Hepatic stellate cell (primary cell): Measurements from ENCODE around the gene CYLD.
A peak's percentile ranks its signal among the peaks of the same experiment; 100 is the strongest.

Source experiments
- DNase-seq: peaks from one replicate; pipeline ENCODE4 v3.0.0; 2011; ENCODE audit warnings: low spot score

CYLD gene

DNA sequence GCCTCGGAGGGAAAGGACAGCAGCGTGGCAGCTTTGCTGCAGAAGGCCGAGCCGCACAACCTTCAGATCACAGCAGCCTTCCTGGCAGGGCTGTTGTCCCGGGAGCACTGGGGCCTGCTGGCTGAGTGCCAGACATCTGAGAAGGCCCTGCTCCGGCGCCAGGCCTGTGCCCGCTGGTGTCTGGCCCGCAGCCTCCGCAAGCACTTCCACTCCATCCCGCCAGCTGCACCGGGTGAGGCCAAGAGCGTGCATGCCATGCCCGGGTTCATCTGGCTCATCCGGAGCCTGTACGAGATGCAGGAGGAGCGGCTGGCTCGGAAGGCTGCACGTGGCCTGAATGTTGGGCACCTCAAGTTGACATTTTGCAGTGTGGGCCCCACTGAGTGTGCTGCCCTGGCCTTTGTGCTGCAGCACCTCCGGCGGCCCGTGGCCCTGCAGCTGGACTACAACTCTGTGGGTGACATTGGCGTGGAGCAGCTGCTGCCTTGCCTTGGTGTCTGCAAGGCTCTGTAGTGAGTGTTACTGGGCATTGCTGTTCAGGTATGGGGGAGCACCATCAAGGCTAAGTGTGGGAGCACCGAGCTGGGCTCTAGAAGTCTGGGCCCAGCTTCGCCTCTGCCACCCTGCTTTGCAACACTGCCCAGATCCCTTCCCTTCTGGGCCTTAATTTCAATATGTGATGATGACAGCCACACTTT is 29.9 kb upstream of the CYLD start:
- no peak for DNase-seq

DNA sequence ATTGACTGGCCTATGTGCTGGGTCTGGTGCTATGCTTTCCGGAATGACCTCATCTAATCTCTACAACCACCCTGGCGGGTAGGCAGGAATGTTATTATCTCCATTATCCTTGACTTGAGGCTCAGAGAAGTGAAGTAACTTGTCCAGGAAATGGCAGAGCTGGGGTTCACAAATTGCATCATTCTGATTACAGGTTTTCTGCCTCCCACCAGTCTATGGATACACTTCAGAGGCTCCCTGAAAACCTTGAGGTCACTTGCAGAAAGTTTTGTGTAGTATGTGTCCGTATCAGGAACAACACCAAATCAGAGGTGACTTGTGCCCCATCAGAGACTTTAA is 29.4 kb upstream of the CYLD start:
- no peak for DNase-seq

DNA sequence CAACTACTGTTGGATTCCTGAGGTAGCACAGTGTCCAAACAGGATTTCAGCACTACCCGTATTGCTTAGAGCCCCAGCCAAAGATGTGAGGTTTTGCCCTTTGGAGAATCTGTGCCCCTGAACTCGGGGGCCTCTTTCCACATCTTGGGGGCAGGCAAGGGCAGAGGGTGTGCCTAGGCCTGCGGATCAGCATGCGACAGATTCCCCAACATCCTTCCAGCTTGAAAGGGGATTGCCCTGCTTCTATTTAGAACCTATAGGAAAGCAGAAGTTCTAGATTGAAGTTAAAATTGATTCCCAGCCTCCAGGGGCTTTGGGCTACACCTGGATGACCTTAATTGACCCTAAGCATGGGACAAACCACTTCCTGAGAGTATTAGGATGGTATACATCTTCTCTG is 28.9 kb upstream of the CYLD start:
- DNase-seq: no peak

DNA sequence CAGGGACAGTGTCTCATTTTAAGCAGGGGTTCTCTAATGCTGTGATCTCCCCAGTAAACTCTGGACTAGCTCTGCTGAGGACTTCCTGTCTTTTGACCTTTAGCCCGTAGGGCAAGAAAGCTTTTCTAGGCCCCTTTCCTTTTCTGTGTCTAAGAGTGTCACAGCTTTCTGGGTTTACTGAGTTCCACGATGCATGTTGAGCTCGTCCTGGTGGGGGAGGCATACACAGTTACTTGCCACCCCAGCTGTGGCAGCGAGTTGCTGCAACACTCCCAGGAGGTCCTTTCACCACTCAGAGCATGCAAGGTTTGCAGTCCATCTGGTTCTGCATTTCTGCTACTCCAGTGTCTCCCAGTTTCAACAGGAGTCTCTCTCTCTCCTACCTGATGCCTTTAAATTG is 24.8 kb upstream of the CYLD start:
- no peak for DNase-seq

DNA sequence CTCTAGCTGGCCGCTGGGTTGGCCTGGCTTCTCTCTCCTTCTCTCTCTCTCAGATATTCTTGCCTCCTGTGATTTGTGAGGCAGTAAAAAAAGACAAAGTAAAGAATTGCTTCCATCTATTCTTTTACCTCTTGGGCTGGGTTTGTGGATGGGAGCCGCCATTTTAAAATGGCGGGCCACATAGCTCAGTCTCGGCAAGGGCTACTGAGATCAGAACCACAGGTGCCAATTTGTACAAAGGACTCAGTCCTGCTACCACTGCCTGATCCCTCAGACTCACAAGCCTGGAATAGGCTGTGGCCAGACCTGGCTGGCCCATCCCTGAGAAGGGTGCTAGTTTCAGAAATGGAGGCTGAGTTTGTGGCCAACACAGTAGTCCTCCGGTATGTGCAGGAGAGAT is 24.4 kb upstream of the CYLD start:
- DNase-seq: no peak

DNA sequence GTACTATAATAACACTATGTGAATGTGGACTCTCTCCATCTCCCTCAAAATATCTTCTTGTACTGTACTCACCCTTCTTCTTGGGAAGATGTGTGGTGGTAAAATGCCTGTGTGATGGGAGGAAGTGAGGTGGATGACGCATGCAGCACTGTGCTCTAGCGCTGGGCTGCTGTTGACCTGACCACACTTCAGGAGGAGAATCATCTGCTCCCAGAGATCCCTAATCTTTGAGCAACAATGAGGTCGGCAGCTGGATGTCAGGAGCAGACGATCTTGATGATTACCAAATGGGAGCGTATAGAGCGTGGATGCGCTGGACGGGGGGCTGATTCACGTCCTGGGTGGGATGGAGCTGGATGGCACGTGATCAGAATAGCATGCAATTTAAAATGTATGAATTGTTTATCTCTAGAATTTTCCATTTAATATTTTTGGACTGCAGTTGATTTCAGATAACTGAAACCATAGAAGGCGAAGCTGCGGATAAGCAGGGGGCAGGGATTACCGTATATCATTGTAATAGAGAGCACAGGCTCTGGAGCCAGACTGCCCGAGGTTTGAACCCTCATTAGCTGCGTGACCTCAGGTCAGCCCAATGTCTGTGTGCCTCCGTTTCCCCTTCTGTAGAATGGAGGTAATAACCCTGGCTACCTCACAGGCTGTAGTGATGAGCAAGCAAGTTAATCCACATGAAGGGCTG is 23.7 kb upstream of the CYLD start:
- DNase-seq: peak; percentile 36

- DNase-seq: no peak
Measured at GRCh38 chr16:50718761-50719400, 23.0 kb upstream of the CYLD start.

DNA sequence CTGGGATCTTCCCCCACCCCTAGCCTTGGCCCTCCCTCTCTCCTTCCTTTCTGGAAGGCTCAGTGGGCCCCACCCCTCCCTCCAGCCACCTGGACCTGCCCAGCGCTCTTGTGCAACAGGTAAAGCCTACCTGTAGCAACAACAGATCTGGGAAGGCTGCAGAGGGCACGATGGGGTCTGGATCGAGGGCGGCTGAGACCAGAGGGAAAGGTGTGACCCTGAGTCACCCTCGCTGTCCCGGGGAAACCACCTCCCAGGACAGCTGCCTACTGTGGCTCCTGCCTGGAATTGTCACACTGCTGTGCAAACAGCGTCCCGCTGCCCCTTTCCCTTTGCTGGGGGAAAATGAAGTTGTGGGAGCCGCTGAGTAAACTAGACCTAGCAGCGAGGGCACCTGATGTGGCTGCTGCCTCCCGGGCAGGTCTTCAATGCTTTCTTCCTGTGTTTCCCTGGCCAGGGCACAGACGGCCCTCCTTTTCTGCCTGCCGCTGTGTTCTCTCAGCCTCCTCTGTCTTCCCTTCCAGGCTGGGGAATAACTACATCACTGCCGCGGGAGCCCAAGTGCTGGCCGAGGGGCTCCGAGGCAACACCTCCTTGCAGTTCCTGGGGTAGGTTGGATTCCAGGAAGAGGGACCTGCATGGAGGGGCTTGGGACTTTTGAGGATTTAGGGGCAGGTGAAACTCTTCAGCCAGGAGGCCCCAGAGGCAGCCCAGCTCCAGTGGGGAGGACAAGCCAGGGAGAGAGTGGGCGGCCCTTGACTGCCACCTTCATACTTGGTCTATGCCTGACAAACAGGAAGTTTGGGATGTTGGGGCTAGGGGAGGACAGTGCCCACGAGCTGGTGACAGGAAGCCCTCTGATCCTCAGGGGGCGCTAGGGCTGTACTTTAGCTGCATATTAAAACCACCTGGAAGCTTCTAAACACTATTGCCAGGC is 22.2 kb upstream of the CYLD start:
- DNase-seq: no peak

- DNase-seq: no peak
Measured at GRCh38 chr16:50721549-50722404, 20.1 kb upstream of the CYLD start.

DNA sequence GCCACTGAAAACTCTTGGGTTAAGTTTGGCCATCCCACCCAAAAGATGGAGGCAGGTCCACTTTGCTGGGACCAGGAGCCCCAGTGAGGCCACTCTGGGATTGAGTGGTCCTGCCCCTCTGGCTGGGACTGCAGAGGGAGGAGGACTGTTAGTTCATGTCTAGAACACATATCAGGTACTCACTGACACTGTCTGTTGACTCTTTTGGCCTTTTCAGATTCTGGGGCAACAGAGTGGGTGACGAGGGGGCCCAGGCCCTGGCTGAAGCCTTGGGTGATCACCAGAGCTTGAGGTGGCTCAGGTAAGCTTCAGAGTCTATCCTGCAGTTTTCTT is 19.5 kb upstream of the CYLD start:
- DNase-seq: no peak

DNA sequence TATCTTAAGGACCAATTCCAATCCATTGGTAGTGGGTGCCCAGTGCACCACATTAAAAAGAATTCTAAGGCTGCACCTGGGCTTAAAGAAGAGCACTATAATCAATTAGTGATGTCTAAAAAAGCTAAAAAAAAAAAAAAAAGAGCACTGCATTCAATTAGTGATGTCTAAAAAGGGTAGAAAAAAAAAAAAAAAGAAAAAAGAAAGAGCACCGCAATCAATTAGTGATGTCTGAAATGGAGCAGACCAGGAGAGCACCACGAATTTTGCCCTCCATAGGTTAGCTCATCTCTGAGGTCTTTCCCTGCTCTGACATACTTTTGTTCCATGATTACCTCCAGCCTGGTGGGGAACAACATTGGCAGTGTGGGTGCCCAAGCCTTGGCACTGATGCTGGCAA is 18.9 kb upstream of the CYLD start:
- no peak for DNase-seq

GRCh38 chr16:50724306-50724705 is 17.6 kb upstream of the CYLD start:
- DNase-seq: no peak

DNA sequence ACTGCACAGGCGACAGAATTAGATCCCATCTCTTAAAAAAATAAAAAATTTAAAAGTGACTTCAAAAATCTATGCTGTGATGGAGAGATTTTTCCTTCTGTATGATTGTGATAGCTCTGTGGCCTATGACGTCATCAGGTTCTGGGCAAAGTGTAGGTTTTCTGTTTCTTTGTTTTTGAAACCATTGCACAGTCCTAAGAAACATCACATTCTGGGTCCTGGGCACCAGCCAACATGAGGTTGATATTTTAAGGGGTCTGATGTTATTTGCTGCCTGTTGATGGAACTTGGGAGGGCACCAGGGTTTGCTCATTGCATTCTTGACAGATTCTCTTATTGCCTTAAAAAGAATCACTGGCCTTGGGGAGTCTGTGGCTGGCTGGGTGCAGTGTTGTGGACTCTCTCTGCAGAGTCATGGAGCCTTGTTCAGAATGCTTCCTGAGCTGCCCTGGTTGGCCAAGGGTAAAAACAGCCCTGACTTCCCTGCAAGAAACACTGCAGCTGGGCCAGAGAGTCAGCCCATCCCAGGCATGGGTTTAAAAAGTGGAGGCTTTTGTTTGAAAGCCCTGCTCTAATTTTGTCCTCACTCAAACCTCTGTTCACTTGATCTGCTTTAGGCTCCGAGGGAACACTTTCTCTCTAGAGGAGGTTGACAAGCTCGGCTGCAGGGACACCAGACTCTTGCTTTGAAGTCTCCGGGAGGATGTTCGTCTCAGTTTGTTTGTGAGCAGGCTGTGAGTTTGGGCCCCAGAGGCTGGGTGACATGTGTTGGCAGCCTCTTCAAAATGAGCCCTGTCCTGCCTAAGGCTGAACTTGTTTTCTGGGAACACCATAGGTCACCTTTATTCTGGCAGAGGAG is 10.5 kb upstream of the CYLD start:
- DNase-seq: no peak

GRCh38 chr16:50731989-50732832 is 9.7 kb upstream of the CYLD start:
- DNase-seq: no peak

- no peak for DNase-seq
Measured at GRCh38 chr16:50733468-50733867, 8.4 kb upstream of the CYLD start.

DNA sequence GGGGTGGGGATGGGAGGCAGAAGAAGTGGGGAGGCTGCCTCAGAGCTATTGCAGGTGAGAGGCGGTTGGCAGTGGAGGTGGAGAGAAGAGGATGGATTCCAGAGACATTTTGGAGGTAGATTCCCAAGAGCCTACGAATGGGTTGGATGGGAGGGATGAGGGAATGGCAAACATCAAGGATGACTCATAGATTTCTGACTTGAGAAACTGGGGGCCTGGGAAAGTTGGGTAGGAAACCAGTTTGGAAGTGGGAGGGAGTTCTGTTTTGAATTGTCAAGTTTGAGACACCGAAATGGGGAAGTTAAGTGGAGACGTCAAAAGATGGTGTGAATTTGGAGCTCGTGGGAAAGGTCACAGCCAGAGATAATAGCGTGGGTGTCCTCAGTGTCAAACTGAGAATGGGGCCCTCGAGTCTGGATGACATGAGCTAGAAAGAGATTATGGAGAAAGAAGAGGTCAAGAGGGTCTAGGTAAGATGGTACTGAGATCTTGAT is 6.2 kb upstream of the CYLD start:
- DNase-seq: no peak

DNA sequence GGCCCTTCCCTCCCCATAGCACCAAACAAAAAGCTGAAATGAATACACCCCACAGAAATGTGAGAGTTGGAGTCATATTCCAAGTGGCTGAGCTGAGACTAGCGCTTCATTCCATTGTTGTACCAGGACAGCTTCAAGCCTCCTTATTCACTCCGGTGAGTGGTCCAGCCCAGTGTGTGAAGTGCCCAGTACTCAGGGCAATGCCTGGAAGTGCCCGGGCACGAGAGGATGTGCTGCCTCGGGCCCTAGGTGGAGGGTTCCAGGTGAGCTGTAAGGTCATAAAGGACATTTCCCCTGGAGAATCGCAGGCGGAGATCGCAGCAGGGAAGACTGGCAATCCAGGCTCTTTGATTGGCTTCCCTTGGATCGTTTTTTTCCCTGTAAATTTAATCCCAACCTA is 5.4 kb upstream of the CYLD start:
- DNase-seq: no peak

- DNase-seq: no peak
Measured at GRCh38 chr16:50737420-50737959, 4.4 kb upstream of the CYLD start.

- no peak for DNase-seq
Measured at GRCh38 chr16:50739031-50739430, 2.9 kb upstream of the CYLD start.
